HG02981 (cell line): Measurements from ENCODE around the gene TBC1D9.

Source experiments
- ATAC-seq: cut with Tn5 transposase; IDR thresholded peaks from one replicate; pipeline ENCODE4 v1.9.1; 2021; ENCODE audit warnings: mild to moderate bottlenecking, moderate library complexity; ENCODE audit not compliant: unreplicated experiment

Gene TBC1D9

DNA sequence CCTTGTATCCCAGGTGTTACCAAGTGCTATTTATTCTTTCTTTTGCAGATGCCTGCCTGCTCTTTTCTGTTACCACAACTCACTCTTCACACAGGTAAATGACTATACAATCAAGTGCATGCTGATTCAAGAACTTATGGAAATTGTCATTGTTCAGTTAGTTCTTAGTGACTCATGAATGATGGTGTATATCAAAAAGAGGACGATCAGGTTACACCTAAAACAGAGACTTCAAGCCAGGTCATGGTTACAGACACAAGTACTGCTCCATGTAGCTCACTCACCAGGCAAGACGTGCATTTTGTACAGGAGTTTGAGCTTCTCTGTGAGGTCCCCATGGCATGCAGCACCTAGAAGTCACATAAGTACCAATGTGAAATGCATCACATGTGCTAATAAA is 128.2 kb downstream of the TBC1D9 start:
- no peak for ATAC-seq

DNA sequence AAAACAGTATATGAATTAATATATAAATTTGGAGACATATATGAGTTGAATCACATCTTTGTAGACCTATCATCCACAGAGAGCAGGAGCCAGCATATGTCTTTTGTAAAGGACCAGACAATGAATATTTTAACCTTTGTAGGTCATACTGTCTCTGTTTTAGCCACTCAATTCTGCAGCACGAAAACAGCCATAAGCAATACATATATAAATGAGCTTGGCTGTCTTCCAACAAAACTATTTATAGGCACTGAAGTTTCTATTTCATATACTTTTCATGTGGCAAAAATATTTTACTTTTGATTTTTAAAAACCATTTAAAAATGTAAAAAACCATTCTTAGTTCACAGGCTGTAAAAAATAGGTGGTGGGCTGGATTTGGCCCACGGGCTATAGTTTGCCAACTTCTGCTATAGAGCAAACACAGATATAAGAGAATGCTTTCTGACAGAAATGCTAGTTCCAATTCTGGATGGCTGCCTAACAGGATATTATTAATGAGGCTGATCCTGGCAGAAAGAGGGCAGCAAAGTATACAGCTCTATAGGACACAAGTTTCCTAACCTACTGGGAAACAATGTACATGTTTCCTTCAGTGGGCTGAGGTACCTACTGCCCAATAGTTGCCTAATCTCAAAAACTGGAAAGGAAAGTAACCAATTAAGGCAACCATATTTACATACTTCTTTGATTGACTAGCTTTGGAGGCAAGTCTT is 129.4 kb downstream of the TBC1D9 start:
- ATAC-seq: no peak

DNA sequence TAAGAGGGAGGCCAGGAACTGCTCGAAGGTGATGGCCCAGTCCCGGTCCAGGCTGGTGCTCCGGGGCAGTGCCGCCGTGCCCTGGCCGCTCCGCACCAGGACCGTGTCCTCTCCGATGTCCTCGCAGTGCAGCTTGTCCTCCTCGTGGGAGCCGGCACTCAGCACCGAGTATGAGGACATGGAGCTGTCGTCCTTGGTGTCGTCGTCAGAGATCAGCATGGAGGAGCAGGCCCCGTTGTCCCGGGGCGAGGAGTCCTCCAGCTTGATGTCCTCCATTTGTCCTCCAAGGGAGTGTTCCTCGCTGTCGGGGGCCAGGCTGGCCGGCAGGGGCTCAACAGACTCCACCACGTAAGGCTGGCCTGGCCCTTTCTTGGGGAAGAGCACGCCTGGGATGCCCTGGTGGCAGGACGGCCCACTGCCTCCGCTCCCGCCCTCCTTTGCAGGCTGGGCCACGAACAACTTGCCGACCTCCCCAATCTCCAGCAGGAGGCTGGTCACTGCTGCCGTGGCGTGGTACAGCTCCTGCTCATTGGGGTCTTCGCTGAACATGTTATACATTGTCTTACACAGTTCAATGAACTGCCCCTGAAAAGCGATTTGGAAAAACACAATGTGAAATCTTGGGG is 133.7 kb downstream of the TBC1D9 start:
- ATAC-seq: no peak

DNA sequence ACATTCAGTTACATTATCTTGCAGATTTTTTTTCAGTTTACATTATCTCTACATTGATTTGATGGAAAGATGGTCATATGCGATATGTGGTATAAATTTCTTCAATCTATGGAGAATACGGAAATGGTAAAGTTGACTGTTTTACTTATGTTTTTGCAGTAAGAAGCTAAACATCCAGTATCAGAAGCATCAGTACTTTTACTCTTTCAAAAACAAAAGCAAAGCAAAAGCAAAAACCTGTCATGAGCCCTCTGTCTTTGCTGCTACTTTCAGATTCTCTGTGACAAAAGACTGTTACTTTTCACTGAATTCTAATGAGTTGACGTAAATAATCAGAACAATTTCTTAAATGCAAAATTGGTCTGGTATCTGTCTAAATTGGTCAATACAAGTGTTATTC is 135.0 kb downstream of the TBC1D9 start:
- no peak for ATAC-seq

DNA sequence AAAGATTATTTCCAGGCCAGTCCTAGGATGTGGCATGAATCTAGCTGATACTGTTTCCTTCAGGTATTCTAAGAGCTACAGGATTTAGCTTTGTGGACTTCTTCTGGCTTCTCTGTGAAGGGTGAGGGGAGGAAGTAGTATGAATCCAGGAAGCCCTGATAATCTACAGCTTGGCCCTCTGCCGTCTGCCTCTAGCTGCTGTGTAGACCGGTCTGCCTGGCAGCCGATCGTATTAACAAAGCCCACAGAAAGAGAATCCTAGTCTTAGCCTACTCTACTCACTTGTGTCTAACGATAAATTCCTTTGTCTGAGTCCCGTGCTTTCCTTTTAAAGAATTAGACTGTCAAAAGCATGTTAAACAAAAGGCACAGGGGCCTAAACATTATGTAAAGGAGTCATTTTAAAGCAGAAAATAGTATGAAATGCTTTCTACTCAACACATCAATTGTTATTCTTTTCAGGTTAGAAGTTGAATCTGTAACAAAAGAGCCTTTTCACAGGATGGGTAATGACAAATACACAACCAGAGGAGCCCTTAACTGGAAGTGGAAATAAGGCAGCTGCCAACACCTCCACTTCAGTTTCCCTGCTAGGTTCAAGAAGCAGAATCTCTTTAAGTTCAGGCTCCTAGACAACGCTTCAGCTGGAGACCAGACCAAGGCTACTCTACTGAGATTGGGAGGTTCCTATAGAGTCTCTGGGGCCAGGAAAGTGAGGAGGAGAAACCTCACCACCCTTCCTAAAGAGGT is 138.5 kb downstream of the TBC1D9 start:
- no peak for ATAC-seq

DNA sequence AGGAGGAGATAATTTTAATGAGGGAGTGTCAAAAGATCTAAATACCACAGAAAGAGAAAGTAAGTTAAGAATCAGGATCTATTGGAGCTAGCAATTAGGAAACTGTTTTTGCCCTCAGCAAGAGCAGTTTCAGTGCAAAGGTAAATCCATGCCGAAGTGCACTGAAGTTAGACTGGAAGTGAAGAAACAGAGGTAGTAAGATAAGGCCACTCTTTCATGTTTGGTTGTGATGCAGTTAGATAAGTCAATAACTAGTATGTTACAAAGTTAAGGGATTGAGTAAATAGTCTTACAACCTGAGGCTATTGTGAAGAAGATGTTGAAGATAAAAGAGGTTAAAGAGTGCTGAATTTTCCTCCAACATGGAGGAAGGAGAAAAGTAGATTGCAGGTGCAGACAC is 140.7 kb downstream of the TBC1D9 start:
- no peak for ATAC-seq

DNA sequence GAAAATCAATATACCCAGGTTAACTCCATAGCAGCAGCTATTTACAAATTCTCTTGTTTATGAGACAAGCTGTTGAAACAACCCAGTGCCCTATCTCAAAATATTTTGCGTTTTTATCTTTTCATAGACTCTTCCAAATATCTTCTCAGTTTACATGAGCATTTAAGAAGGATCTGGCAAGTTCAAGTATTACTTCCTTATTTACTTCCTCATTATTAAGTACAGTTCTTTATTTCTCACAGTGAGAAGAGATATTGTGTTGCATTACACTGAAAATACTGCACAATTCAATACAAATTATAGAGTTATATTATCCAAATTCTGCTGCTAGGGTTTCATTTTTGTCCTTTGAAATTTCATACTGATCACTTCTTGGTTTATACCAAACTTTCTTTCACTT is 143.8 kb downstream of the TBC1D9 start:
- ATAC-seq: no peak

DNA sequence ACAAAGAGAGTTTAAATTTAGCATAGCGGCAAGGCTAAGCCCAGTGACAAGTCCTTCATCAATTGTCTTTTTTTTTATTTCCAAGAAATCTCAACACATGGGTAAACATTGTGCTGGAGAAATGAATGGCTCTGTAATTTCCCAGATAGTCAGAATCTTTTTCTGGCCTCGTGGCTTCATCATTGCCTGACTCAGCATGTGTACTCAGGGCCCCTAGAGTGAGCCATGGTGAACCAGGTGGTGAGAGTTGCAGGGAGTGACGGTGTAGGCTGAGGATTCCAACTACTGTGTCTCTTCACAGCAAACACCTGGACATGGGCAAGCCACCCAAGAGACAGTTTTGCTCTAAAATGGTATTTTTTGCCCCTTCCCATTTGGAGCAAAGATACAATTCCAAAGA is 144.3 kb downstream of the TBC1D9 start:
- ATAC-seq: no peak

DNA sequence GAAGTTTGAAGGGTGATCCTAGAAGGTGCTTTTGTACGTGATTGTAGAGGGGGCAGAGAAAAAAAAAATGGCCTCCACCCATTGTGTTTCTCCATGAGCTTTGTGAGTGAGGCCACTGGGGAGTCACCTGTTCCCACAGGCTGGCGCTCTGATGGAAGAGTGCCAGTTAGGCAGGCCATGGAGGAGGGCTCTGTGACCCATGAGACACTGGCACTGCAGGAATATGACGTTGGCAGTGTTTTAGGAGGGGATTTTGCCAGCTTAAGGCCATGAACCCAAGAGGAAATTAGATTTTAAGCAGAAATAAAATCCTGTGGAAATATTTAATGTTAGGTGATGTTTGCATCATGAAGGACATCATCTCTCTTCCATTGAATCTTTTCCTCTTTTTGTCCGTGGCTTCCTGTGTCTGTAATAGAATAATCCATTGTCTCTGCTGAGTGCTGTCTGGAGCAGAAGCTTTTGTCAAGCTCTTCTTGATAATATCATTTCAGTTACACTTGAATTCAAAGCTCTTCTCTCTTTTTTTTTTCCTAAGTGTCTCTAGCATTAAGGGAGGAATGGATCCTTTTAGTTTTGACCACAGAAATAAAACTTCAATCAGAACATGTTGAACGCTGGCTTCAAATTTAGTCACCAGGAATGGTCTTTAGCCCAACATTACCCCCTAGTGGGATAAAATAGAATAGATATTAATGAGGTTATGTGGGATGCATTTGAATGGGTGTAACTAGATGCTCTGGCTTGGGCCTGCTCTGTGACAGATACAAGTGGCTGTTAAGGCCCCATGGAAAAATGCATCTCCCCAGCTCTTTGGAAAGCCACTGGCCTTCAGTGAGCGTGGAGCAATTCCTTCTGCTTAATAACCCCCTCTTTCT is 146.4 kb downstream of the TBC1D9 start:
- ATAC-seq: peak; percentile 84

DNA sequence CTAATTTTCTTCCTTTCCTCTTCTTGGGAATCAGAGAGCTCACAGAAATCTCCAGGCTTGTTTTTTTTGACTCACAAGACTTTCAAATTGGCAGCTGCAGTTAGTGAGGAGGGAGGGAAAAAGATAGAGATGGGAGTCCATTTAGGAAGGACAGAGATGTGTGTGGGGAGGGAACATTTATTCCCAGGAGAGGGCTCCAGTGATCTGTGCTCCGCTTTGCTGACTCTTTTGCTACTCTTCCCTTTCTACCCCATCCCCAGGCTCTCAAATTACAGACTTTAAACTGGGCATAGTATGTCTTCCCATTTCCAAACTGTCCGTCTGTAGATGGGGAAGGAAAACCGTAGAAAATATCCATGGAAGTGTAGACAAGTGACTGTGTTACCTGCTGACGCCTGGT is 148.3 kb downstream of the TBC1D9 start:
- no peak for ATAC-seq

DNA sequence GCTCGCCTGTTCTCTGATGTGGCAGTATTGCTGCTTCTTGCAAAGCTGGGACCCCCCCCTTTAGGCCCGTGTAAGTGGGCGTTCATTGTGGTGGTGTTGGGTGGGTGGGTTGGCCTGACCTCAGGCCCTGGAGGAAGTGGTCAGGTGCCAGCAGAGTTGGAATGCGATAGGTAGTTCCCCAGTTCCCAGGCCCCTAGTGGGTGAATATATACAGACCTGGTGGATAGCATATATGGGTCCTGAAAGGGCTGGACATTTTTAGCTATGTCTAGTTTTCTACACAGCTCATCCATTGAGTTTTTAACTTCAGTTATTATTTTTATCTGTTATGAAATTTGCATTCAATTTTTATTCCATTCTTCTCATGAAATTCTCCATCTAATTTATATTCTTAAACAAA is 151.6 kb downstream of the TBC1D9 start:
- ATAC-seq: no peak

DNA sequence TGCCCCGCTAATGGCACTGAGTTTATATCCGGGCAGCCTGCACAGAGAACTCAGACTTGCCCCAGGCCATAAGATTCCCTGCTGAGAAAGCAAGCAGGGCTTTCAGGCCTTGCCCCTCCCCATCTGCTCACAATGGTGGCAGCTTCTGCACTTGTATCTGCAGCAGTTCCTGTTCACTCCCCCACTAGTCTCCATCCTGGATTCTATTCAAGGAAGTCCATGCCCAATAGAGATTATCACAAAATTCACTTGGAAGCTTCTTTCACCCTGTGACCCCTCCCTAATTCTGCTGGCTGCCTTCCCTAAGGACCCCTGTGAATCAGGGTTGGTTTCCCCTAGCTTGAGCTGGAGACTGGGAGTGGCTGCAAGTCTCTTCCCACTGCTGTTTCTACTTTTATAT is 152.9 kb downstream of the TBC1D9 start:
- ATAC-seq: no peak

DNA sequence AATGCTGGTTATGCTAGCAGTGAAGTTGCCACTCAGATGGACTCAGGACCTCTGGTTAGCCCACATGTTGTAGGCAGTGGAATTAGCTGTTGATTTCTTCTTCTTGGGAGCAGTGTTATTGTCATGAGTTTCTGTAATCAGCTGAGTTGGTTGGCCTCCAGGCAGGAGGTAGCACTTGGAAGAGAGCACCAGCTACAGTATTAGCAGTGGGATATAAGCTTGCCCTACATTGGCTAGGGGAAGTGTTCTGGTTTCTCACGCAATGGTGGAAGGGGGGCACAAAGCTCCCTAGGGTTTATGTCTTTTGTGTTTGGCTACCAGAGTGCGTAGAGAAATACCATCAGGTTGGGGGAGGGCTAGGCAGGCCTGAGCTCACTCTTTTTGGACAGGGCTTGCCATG is 153.5 kb downstream of the TBC1D9 start:
- ATAC-seq: no peak

DNA sequence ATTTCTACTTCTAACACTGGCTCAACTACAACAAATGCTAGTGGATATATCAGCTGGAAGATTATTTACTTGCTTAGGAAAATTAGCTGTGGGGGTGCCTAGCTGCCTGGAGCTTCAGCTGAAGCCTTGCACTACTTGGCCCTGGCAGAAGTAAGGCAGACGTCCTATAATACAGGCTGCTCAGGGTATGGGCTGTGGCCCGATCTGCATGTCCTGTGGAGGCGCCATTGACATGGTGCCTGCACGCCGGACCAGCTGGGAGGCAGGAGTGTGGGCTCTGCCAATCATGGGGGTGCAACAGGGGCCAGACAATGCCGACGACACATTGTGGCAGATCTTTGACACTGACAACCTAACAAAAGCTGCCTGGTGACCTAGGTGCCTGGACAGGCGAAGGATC is 155.8 kb downstream of the TBC1D9 start:
- no peak for ATAC-seq

DNA sequence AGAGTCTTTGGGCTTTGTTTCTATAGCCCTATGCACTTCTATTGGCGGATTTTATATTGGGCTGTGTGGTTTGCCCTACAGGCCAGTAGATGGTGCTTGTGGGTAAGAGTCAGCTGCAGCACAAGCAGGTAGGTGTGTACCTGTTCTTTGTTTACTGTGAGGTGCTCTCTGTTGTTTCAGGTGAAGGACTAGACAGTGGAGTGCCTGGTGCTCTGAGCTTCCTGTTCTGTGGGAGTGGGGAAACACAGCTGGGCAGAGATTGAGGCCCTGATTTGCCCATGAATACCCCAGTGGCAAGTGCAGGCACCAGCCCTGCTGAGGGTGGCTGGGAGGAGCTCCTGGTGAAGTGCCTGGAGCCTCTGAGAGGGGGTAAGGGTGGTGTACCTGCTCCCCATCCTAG is 161.1 kb downstream of the TBC1D9 start:
- ATAC-seq: peak; percentile 57

DNA sequence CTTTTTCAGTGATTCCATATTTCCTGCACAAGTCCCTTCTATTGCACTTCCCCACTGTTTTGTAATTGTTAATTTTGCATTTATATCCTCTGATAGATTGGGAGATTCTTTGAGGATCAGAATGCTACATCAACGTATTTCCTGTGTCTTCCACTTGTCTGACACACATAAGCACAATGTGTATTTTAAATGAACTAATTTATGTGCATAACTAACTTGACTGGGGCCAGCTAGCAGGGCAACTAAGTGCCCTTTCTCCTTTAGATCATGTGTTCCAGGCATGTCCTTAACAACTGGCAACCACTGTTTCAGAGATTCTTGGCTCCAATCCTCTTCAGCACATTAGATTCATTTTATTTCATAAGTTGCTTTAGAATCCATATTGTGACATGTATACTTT is 171.7 kb downstream of the TBC1D9 start:
- no peak for ATAC-seq

DNA sequence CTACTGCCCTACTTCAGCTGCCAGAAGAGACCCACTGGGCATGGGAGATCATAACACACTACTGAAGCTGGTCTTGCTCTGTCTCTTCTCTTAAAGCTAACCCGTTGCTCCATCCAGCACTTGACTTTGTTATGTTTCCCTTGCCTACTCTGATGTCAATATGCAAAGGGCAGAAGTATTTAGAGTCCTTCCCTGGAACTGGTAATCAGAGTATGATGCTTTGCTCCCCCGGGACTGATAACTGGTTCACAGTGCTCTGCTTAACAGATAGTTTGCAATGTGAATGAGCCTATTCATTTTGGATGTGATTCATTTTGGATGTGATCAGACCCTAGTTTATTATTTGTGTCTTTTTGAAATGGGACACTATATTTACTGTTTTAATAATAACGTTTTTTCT is 175.1 kb downstream of the TBC1D9 start:
- ATAC-seq: no peak

DNA sequence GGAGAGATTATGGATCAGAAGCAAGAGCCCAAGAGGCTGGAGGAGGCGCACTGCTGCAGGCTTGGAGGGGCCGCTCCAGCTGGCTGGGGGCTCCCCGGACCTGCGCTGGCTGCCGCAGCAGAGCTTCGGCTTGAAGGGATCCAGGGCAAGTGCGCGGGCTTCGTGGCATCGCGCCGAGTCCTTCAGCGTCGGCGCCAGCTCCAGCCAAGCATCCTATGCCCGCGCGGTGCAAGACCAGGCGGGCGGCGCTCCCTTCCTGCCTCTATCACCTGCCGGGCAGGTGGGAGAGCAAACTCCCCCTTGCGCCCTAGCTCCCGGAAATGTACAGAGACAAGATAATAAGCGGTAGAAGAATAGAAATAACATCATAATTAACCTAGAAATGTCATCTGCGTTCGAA is 176.9 kb downstream of the TBC1D9 start:
- ATAC-seq: no peak

DNA sequence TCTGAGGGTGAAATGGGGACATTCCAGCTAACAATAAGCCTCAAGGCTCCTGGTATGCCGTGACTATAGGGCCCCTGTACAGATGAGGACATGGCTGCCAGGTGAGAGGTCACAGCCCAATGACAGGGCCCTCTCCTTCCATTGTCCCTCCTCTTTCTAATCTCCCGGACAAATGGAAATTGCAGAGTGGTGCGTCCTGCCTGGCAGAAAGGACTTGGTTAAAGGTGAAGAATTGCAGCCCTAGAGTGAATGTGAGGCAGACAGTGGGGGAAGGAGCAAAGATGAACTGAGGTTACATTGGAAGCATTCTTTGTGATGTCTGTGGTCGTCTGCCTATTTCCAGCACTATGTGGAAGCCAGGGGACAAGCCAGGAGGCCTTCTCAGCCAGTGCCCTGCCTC is 180.7 kb downstream of the TBC1D9 start:
- no peak for ATAC-seq

DNA sequence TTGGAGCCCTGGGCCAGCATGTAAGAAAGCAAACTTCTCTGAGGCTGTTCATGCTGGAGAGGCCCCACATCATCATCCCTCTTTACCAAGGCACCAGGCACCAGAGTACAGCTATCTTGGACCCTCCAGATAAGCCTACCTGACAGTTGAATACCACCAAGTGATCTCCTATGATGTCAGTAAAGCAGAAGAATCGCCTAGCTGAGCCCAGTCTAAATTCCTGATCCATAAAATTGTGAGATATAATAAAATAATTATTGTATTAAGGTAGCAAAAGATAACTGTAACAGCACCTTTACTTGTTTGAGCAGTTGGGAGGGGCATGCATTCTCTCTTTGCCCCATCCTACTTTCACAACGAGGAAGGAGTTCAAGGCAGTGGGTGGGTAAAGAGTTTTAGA is 184.6 kb downstream of the TBC1D9 start:
- ATAC-seq: no peak
